Measurements from ENCODE around the gene FAAP20.

FAAP20 gene

DNA sequence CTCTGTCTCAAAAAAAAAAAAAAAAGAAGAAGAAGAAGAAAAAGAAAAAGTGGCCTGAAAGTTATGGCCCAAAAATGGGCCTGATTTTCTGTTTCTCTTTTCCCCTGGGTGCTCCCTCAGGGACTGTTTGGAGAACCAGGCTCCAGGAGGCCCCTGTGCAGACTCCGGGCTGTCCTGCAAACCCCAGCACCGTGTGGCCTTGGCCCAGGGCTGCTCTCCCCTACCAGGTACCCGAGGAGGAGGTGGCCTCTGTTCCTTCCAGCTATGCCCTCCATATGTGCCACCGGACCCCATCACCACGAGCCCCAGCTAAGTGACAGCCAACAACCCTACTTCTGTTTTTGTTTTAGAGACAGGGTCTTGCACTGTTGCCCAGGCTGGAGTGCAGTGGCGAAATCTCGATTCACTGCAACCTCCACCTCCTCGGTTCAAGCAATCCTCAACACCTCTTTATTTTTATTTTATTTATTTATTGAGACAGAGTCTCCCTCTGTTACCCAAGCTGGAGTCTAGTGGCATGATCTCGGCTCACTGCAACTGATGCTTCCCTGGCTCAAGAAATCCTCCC lies 7.5 kb upstream of the FAAP20 start:
- H3K27me3 ChIP-seq (ENCODE audit: insufficient read depth, low read length, poor library complexity, severe bottlenecking), result no peaks in the 10 kb centered on the region
- no peak overlapping the region for H3K4me3 ChIP-seq (ENCODE audit: low read length, poor library complexity, severe bottlenecking)
- H4K20me1 ChIP-seq (ENCODE audit: insufficient read depth, low read length, poor library complexity, severe bottlenecking), result no peaks in the 10 kb centered on the region
- H3K9ac ChIP-seq (ENCODE audit: low read depth, low read length, poor library complexity, severe bottlenecking), result no peak overlapping the region
- no peak overlapping the region for H3K4me2 ChIP-seq (ENCODE audit: low read depth, low read length, poor library complexity, severe bottlenecking)
- H3K4me1 ChIP-seq (ENCODE audit: insufficient read depth, low read length, poor library complexity, severe bottlenecking), result peaks cover 9% of the 10 kb centered on the region
- TF ChIP-seq, protein P1, sequence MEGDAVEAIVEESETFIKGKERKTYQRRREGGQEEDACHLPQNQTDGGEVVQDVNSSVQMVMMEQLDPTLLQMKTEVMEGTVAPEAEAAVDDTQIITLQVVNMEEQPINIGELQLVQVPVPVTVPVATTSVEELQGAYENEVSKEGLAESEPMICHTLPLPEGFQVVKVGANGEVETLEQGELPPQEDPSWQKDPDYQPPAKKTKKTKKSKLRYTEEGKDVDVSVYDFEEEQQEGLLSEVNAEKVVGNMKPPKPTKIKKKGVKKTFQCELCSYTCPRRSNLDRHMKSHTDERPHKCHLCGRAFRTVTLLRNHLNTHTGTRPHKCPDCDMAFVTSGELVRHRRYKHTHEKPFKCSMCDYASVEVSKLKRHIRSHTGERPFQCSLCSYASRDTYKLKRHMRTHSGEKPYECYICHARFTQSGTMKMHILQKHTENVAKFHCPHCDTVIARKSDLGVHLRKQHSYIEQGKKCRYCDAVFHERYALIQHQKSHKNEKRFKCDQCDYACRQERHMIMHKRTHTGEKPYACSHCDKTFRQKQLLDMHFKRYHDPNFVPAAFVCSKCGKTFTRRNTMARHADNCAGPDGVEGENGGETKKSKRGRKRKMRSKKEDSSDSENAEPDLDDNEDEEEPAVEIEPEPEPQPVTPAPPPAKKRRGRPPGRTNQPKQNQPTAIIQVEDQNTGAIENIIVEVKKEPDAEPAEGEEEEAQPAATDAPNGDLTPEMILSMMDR (conservative IDR thresholded peaks at IDR 0.05; ENCODE audit: low read length), result no peak
- TF ChIP-seq EZH2phosphoT487 (IDR thresholded peaks at IDR 0.05; ENCODE audit: borderline replicate concordance), result no peak
- no peaks in the 10 kb centered on the region for H3K79me2 ChIP-seq (ENCODE audit: insufficient read depth, low read length)
- no peaks in the 10 kb centered on the region for H3F3A ChIP-seq (ENCODE audit: low read depth)
- H2AFZ ChIP-seq (ENCODE audit: low read length), result no peak overlapping the region
- no peaks in the 10 kb centered on the region for H3K36me3 ChIP-seq (ENCODE audit: insufficient read depth, low read length)
- H3K9me3 ChIP-seq (ENCODE audit: insufficient read depth, low read depth, low read length), result no peaks in the 10 kb centered on the region
- no peaks in the 10 kb centered on the region for H3K9me2 ChIP-seq (replicated peaks; ENCODE audit: low read depth, low read length)

DNA sequence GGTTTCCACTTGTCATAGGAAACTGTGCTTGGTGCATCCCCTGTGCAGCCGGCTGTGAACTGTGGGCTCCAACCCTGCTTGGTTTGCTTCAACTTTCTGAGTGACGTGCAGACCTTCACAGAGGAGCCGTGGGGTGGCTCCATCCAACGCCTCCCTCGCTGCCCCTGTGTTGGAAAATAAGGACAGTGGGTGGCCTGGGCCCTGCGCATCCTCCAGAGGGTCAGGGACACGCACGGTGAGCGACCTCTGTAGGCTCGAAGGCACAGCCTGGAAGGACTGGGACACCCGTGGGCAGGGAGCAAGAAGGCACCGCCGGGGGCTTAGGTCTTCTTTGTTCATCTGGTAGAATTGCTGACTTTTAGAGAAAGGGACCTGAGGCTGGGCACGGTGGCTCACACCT lies 6.5 kb upstream of the FAAP20 start:
- TF ChIP-seq, protein P1 (conservative IDR thresholded peaks at IDR 0.05; ENCODE audit: low read length), result no peak
- no peak for TF ChIP-seq EZH2phosphoT487 (IDR thresholded peaks at IDR 0.05; ENCODE audit: borderline replicate concordance)
- H2AFZ ChIP-seq (ENCODE audit: low read length), result no peak overlapping the region
- H3F3A ChIP-seq (ENCODE audit: low read depth), result no peaks in the 10 kb centered on the region
- H4K20me1 ChIP-seq (ENCODE audit: insufficient read depth, low read length, poor library complexity, severe bottlenecking), result no peaks in the 10 kb centered on the region
- H3K36me3 ChIP-seq (ENCODE audit: insufficient read depth, low read length), result no peaks in the 10 kb centered on the region
- H3K9ac ChIP-seq (ENCODE audit: low read depth, low read length, poor library complexity, severe bottlenecking), result no peak overlapping the region
- H3K9me3 ChIP-seq (ENCODE audit: insufficient read depth, low read depth, low read length), result no peaks in the 10 kb centered on the region
- no peaks in the 10 kb centered on the region for H3K27me3 ChIP-seq (ENCODE audit: insufficient read depth, low read length, poor library complexity, severe bottlenecking)
- H3K4me3 ChIP-seq (ENCODE audit: low read length, poor library complexity, severe bottlenecking), result no peak overlapping the region
- H3K79me2 ChIP-seq (ENCODE audit: insufficient read depth, low read length), result no peaks in the 10 kb centered on the region
- no peak overlapping the region for H3K4me2 ChIP-seq (ENCODE audit: low read depth, low read length, poor library complexity, severe bottlenecking)
- H3K4me1 ChIP-seq (ENCODE audit: insufficient read depth, low read length, poor library complexity, severe bottlenecking), result peaks cover 9% of the 10 kb centered on the region
- H3K9me2 ChIP-seq (replicated peaks; ENCODE audit: low read depth, low read length), result no peaks in the 10 kb centered on the region

DNA sequence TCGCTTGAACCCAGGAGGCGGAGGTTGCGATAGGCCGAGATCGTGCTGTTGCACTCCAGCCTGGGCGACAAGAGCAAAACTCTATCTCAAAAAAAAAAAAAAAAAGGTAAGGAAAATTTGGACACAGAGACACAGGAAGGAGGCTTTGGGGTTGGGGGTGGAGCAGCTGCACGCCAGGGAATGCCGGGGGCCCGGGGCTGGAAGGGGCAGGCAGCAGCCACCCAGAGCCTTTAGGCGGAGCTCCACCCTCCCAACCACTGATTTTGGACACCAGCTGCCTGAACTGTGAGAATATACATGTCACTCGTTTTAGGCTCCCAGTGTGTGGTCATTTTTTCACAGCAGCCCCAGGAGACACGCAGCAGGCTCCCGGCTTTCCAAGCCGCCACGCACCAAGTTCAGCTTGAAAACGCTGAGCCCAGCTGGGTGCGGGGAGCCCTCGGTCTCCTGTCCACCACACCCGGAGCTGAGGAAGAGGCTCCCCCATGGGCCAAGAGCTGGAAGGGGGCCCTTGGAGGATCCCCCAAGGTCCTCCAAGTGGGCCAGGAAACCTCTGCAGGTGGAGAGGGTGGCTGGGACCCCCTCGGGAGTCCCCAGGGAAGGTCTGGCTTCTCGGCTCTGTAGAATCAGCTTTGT lies 5.9 kb upstream of the FAAP20 start:
- no peak overlapping the region for H2AFZ ChIP-seq (ENCODE audit: low read length)
- no peaks in the 10 kb centered on the region for H3F3A ChIP-seq (ENCODE audit: low read depth)
- no peak overlapping the region for H3K4me3 ChIP-seq (ENCODE audit: low read length, poor library complexity, severe bottlenecking)
- H3K4me1 ChIP-seq (ENCODE audit: insufficient read depth, low read length, poor library complexity, severe bottlenecking), result peaks cover 9% of the 10 kb centered on the region
- H3K4me2 ChIP-seq (ENCODE audit: low read depth, low read length, poor library complexity, severe bottlenecking), result no peak overlapping the region
- no peaks in the 10 kb centered on the region for H3K9me3 ChIP-seq (ENCODE audit: insufficient read depth, low read depth, low read length)
- TF ChIP-seq EZH2phosphoT487 (IDR thresholded peaks at IDR 0.05; ENCODE audit: borderline replicate concordance), result no peak
- TF ChIP-seq, protein P1 (conservative IDR thresholded peaks at IDR 0.05; ENCODE audit: low read length), result no peak
- no peaks in the 10 kb centered on the region for H3K9me2 ChIP-seq (replicated peaks; ENCODE audit: low read depth, low read length)
- no peaks in the 10 kb centered on the region for H3K27me3 ChIP-seq (ENCODE audit: insufficient read depth, low read length, poor library complexity, severe bottlenecking)
- no peaks in the 10 kb centered on the region for H4K20me1 ChIP-seq (ENCODE audit: insufficient read depth, low read length, poor library complexity, severe bottlenecking)
- no peaks in the 10 kb centered on the region for H3K36me3 ChIP-seq (ENCODE audit: insufficient read depth, low read length)
- no peaks in the 10 kb centered on the region for H3K79me2 ChIP-seq (ENCODE audit: insufficient read depth, low read length)
- H3K9ac ChIP-seq (ENCODE audit: low read depth, low read length, poor library complexity, severe bottlenecking), result no peak overlapping the region

Data from Loucy (cell line).